Omental fat pad (tissue), 4 donors: ENCODE measurements around the gene PML. TPM values are rescaled to one million over a fixed set of nuclear protein-coding genes. Genes with fewer than 3 reads are reported as not detected.
A peak's percentile ranks its signal among the peaks of the same experiment; 100 is the strongest.
"Not testable (repeated sequence)": the region's sequence is repeated elsewhere in the genome, so short reads cannot be mapped to it uniquely, and the experiment has no call there.

ENCODE experiments used
- ATAC-seq: fragments of 150-250 bp; one replicate; pipeline ENCODE4 v1.9.1; 2016; ENCODE audit warnings: mild to moderate bottlenecking, moderate library complexity; ENCODE audit not compliant: low FRiP score
- DNase-seq: peaks from one replicate; pipeline ENCODE4 v3.0.0-alpha.2; 2019; ENCODE audit warnings: low spot score
- total RNA-seq, 4 donors: library from RNA; depleted of rRNA; stranded (reverse); fragments of >200 nt; gene quantifications; one replicate each; pipeline ENCODE4 v1.1.0, GENCODE V29; 2016
- TF ChIP-seq, protein P1 (sequence below), 3 donors: fragments of 450-650 bp; IDR thresholded peaks; one replicate each; pipeline ENCODE4 v1.5.1; 2016 to 2017; ENCODE audit warnings: antibody characterized with exemption in 3 of 3, mild to moderate bottlenecking in 3 of 3, moderate library complexity in 2 of 3

The PML gene
- total RNA-seq, 4 donors from 2014 or later = 39.3 to 172 (median 86.5) TPM

DNA sequence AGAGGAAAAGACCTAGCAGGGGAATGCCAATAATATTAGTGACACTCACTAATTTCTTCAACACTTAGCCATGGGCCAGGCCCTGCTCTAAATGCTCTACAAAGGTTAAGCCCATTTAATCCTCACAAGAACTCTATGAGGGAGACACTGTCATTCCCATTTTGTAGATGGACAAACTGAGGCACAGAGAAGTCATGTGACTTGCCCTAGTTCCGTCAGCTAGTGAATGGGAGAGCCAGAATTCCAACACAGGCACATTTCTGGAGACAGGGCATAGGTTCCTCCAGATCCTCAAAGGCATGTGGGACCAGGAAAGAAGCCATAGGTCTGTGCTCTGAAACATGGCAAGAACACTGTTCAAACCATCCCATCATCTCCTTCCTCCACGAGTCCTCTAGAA is 36.7 kb upstream of the PML start:
- DNase-seq = no peak
- no peak for ATAC-seq
- TF ChIP-seq, protein P1, sequence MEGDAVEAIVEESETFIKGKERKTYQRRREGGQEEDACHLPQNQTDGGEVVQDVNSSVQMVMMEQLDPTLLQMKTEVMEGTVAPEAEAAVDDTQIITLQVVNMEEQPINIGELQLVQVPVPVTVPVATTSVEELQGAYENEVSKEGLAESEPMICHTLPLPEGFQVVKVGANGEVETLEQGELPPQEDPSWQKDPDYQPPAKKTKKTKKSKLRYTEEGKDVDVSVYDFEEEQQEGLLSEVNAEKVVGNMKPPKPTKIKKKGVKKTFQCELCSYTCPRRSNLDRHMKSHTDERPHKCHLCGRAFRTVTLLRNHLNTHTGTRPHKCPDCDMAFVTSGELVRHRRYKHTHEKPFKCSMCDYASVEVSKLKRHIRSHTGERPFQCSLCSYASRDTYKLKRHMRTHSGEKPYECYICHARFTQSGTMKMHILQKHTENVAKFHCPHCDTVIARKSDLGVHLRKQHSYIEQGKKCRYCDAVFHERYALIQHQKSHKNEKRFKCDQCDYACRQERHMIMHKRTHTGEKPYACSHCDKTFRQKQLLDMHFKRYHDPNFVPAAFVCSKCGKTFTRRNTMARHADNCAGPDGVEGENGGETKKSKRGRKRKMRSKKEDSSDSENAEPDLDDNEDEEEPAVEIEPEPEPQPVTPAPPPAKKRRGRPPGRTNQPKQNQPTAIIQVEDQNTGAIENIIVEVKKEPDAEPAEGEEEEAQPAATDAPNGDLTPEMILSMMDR (IDR thresholded peaks at IDR 0.05) = no peak

- ATAC-seq (no peak), DNase-seq (no peak)
- TF ChIP-seq, protein P1 (IDR thresholded peaks at IDR 0.05) = no peak
Measured at GRCh38 chr15:73959012-73959581, 35.4 kb upstream of the PML start.

- TF ChIP-seq, protein P1 (IDR thresholded peaks at IDR 0.05) = no peak
- no peak for ATAC-seq
- DNase-seq = no peak
Measured at GRCh38 chr15:73959801-73960200, 34.7 kb upstream of the PML start.

DNA sequence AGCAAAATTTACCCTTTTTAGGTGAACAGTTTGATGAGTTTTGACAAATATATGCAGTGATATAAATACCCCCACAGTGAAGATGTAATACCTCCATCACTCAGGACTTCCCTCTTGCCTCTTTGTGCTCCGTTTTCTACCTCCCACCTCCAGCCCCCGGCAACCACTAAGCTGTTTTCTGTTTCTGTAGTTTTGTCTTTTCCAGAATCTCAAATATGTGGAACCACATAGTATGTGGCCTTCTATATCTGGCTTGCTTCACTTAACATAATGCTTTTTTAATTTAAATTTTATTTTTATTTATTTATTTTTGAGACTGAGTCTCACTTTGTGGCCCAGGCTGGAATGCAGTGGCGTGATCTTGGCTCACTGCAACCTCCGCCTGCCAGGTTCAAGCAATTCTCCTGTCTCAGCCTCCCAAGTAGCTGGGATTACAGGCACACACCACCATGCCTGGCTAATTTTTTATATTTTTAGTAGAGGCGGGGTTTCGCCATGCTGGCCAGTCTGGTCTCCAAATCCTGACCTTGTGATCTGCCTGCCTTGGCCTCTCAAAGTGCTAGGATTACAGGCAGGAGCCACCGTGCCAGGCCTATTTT is 33.9 kb upstream of the PML start:
- not testable (repeated sequence) for ATAC-seq, DNase-seq

GRCh38 chr15:73962433-73962832 is 32.1 kb upstream of the PML start:
- ATAC-seq (no peak), DNase-seq (no peak)
- TF ChIP-seq, protein P1 (IDR thresholded peaks at IDR 0.05) = no peak

GRCh38 chr15:73964736-73965093 is 29.8 kb upstream of the PML start:
- ATAC-seq = peak; percentile 78
- DNase-seq = peak; percentile 99
- TF ChIP-seq, protein P1 (IDR thresholded peaks at IDR 0.05) = peak in 1 of 3 donors; percentile 72

- TF ChIP-seq, protein P1 (IDR thresholded peaks at IDR 0.05) = no peak
- DNase-seq = no peak
- no peak for ATAC-seq
Measured at GRCh38 chr15:73965094-73965757, 29.3 kb upstream of the PML start.
